DOHH2 (cell line): ENCODE results near the gene ATP12A.

Experiments used
- H3F3A ChIP-seq: fragments of 200-600 bp; sonication (generic), shearing (Covaris generic); 2 replicates; pipeline ENCODE4 v1.6.0; 2016; ENCODE audit warnings: antibody characterized with exemption, mild to moderate bottlenecking; ENCODE audit not compliant: control insufficient read depth, insufficient read depth
- H3K27ac ChIP-seq: fragments of 200-600 bp; sonication (generic); 2 replicates; pipeline ENCODE4 v1.5.1; 2014; ENCODE audit warnings: low read depth, mild to moderate bottlenecking, low read length, moderate library complexity
- H3K27me3 ChIP-seq: fragments of 200-600 bp; sonication (generic); 2 replicates; pipeline ENCODE4 v1.6.1; 2014; ENCODE audit warnings: mild to moderate bottlenecking, low read length, mixed read lengths; ENCODE audit not compliant: control insufficient read depth
- H3K36me3 ChIP-seq: fragments of 200-600 bp; sonication (generic); 2 replicates; pipeline ENCODE4 v1.6.1; 2014; ENCODE audit warnings: mild to moderate bottlenecking, low read length, moderate library complexity, mixed read lengths; ENCODE audit not compliant: control insufficient read depth
- H3K4me1 ChIP-seq: fragments of 200-600 bp; sonication (generic); 2 replicates; pipeline ENCODE4 v1.6.1; 2014; ENCODE audit warnings: mild to moderate bottlenecking, low read length, mixed read lengths; ENCODE audit not compliant: control insufficient read depth
- H3K4me2 ChIP-seq: fragments of 200-600 bp; sonication (generic); 2 replicates; pipeline ENCODE4 v1.6.0; 2014; ENCODE audit warnings: mild to moderate bottlenecking, low read length, moderate library complexity
- H3K4me3 ChIP-seq: fragments of 200-600 bp; sonication (generic); 2 replicates; pipeline ENCODE4 v1.5.1; 2014; ENCODE audit warnings: mild to moderate bottlenecking, low read length, mixed read lengths
- H3K79me2 ChIP-seq: fragments of 200-600 bp; sonication (generic); 2 replicates; pipeline ENCODE4 v1.6.1; 2014; ENCODE audit warnings: mild to moderate bottlenecking, low read length, mixed read lengths; ENCODE audit not compliant: control insufficient read depth
- H3K9me2 ChIP-seq: fragments of 200-600 bp; sonication (generic); replicated peaks from 2 replicates; pipeline ENCODE4 v1.6.1; 2014; ENCODE audit warnings: mild to moderate bottlenecking, low read length, mixed read lengths; ENCODE audit not compliant: control insufficient read depth
- H3K9me3 ChIP-seq: fragments of 200-600 bp; sonication (generic); 2 replicates; pipeline ENCODE4 v1.6.1; 2014; ENCODE audit warnings: antibody characterized with exemption, low read length, mixed read lengths; ENCODE audit not compliant: control insufficient read depth, insufficient read depth
- H4K20me1 ChIP-seq: fragments of 200-600 bp; sonication (generic); 2 replicates; pipeline ENCODE4 v1.6.0; 2014; ENCODE audit warnings: low read depth, mild to moderate bottlenecking, antibody characterized with exemption, low read length, moderate library complexity; ENCODE audit not compliant: control insufficient read depth, insufficient read depth
- CTCF ChIP-seq: fragments of 200-600 bp; sonication (generic); IDR thresholded peaks from one replicate; pipeline ENCODE4 v1.5.1; 2014; ENCODE audit warnings: antibody characterized with exemption, mild to moderate bottlenecking, low read depth, low read length; ENCODE audit not compliant: poor library complexity, severe bottlenecking
- EZH2phosphoT487 ChIP-seq: fragments of 200-600 bp; sonication (generic); IDR thresholded peaks from 2 replicates; pipeline ENCODE4 v1.6.1; 2017; ENCODE audit warnings: borderline replicate concordance, mild to moderate bottlenecking, antibody characterized with exemption, low read length, moderate library complexity, mixed read lengths

ATP12A gene

GRCh38 chr13:24741791-24742190 lies 61.6 kb downstream of the ATP12A start:
- Histone ChIP-seq H3K27ac (no peak overlapping the region), H3K9me3 (no peaks in the 10 kb centered on the region), H3K79me2 (no peaks in the 10 kb centered on the region), H3K9me2 (no peaks in the 10 kb centered on the region), H3K4me2 (no peak overlapping the region), H3K4me1 (no peaks in the 10 kb centered on the region), H3K27me3 (no peaks in the 10 kb centered on the region), H3F3A (no peaks in the 10 kb centered on the region), H4K20me1 (no peaks in the 10 kb centered on the region), H3K36me3 (no peaks in the 10 kb centered on the region), H3K4me3 (no peak overlapping the region)
- TF ChIP-seq EZH2phosphoT487 = no peak

- Histone ChIP-seq H3K79me2 (no peaks in the 10 kb centered on the region), H3K36me3 (no peaks in the 10 kb centered on the region), H3K4me1 (no peaks in the 10 kb centered on the region), H3F3A (no peaks in the 10 kb centered on the region), H3K4me2 (no peak overlapping the region), H3K4me3 (no peak overlapping the region), H3K9me2 (no peaks in the 10 kb centered on the region), H4K20me1 (no peaks in the 10 kb centered on the region), H3K9me3 (no peaks in the 10 kb centered on the region), H3K27me3 (no peaks in the 10 kb centered on the region), H3K27ac (no peak overlapping the region)
- TF ChIP-seq CTCF (no peak), EZH2phosphoT487 (no peak)
Observed at GRCh38 chr13:24742294-24742693, 62.1 kb downstream of the ATP12A start.

- H3K9me3 ChIP-seq = no peaks in the 10 kb centered on the region
- no peak overlapping the region for H3K4me3 ChIP-seq
- H3K9me2 ChIP-seq = no peaks in the 10 kb centered on the region
- no peak overlapping the region for H3K4me2 ChIP-seq
- no peak for TF ChIP-seq CTCF
- no peak for TF ChIP-seq EZH2phosphoT487
- no peaks in the 10 kb centered on the region for H3K4me1 ChIP-seq
- no peak overlapping the region for H3K27ac ChIP-seq
- no peaks in the 10 kb centered on the region for H3F3A ChIP-seq
- H3K36me3 ChIP-seq = no peaks in the 10 kb centered on the region
- no peaks in the 10 kb centered on the region for H4K20me1 ChIP-seq
- peaks cover 3% of the 10 kb centered on the region for H3K27me3 ChIP-seq
- H3K79me2 ChIP-seq = no peaks in the 10 kb centered on the region
Observed at GRCh38 chr13:24742977-24743376, 62.8 kb downstream of the ATP12A start.

- Histone ChIP-seq H3K4me3 (no peak overlapping the region), H3F3A (no peaks in the 10 kb centered on the region), H3K4me2 (no peak overlapping the region), H3K9me3 (no peaks in the 10 kb centered on the region), H3K27ac (no peak overlapping the region), H3K79me2 (no peaks in the 10 kb centered on the region), H3K4me1 (no peaks in the 10 kb centered on the region), H3K9me2 (no peaks in the 10 kb centered on the region), H3K27me3 (peaks cover 6% of the 10 kb centered on the region), H4K20me1 (no peaks in the 10 kb centered on the region), H3K36me3 (no peaks in the 10 kb centered on the region)
- TF ChIP-seq EZH2phosphoT487 (no peak), CTCF (no peak)
Observed at GRCh38 chr13:24744247-24744646, 64.0 kb downstream of the ATP12A start.
